Naive thymus-derived CD4-positive, alpha-beta T cell (primary cell): ENCODE data around the gene HMG20B. TPM values are rescaled to one million over a fixed set of nuclear protein-coding genes. Genes with fewer than 3 reads are reported as not detected.
A peak's percentile ranks its signal among the peaks of the same experiment; 100 is the strongest.
"Not testable (repeated sequence)": the region's sequence is repeated elsewhere in the genome, so short reads cannot be mapped to it uniquely, and the experiment has no call there.

ENCODE experiments used
- ATAC-seq: fragments of 150-1000 bp; cut with Tn5 transposase; 2 replicates; pipeline ENCODE4 v1.10.0; 2021; ENCODE audit warnings: mild to moderate bottlenecking, moderate library complexity
- CTCF ChIA-PET: fragments of 350-600 bp; sonication (Branson Sonifier 250); formaldehyde crosslinking; loops from one replicate; lab custom pipeline; 2021; ENCODE audit warnings: antibody characterized with exemption; lab: Charles Lee
- POLR2A ChIA-PET: fragments of 350-600 bp; sonication (Branson Sonifier 250); formaldehyde crosslinking; loops from one replicate; lab custom pipeline; 2021; ENCODE audit warnings: antibody characterized with exemption, inconsistent platforms; lab: Charles Lee
- DNase-seq, 9 donors: peaks; one replicate each; pipeline versions ENCODE4 v3.0.0 to v3.0.0-alpha.2; 2020 to 2022; ENCODE audit warnings: mixed read lengths in 1 of 9
- H3K27ac ChIP-seq: one replicate; pipeline ENCODE4 v1.7.0; 2013; ENCODE audit warnings: mild to moderate bottlenecking, low read depth, low read length, moderate library complexity
- H3K27me3 ChIP-seq, 2 donors: one replicate each; pipeline ENCODE4 v1.7.0; 2013; ENCODE audit warnings: low read length in 2 of 2, mild to moderate bottlenecking in 2 of 2, moderate library complexity in 2 of 2; ENCODE audit not compliant: control insufficient read depth in 2 of 2, insufficient read depth in 2 of 2
- H3K36me3 ChIP-seq, 3 experiments: 1 replicate in 2 of 3; 2 replicates in 1 of 3; pipeline ENCODE4 v1.7.0; 2013; ENCODE audit warnings: low read length in 3 of 3, mild to moderate bottlenecking in 3 of 3, moderate library complexity in 1 of 3; ENCODE audit not compliant: insufficient read depth in 3 of 3, control insufficient read depth in 2 of 3
- H3K4me1 ChIP-seq, 2 donors: one replicate each; pipeline ENCODE4 v1.7.0; 2013; ENCODE audit warnings: low read length in 2 of 2, mild to moderate bottlenecking in 2 of 2, moderate library complexity in 1 of 2; ENCODE audit not compliant: control insufficient read depth in 2 of 2, insufficient read depth in 2 of 2
- H3K4me3 ChIP-seq: 2 replicates; pipeline ENCODE4 v1.7.0; 2013; ENCODE audit warnings: mild to moderate bottlenecking, low read length
- H3K9me3 ChIP-seq, 3 experiments: 1 replicate in 2 of 3; 2 replicates in 1 of 3; pipeline ENCODE4 v1.7.0; 2013; ENCODE audit warnings: low read length in 3 of 3; ENCODE audit not compliant: control insufficient read depth in 2 of 3
- H3K27ac Mint-ChIP-seq, 9 donors: one replicate each; pipeline ENCODE4 v1.8.0; 2020 to 2022; ENCODE audit warnings: mixed read lengths in 9 of 9, mild to moderate bottlenecking in 8 of 9, moderate library complexity in 5 of 9, inconsistent platforms in 2 of 9
- H3K27me3 Mint-ChIP-seq, 5 donors: one replicate each; pipeline ENCODE4 v1.8.0; 2021 to 2022; ENCODE audit warnings: mixed read lengths in 5 of 5, mild to moderate bottlenecking in 1 of 5
- H3K36me3 Mint-ChIP-seq, 5 donors: one replicate each; pipeline ENCODE4 v1.8.0; 2020 to 2022; ENCODE audit warnings: mixed read lengths in 5 of 5, mild to moderate bottlenecking in 3 of 5, inconsistent platforms in 1 of 5
- H3K4me1 Mint-ChIP-seq, 7 donors: one replicate each; pipeline ENCODE4 v1.8.0; 2020 to 2022; ENCODE audit warnings: mixed read lengths in 7 of 7, mild to moderate bottlenecking in 3 of 7, inconsistent platforms in 1 of 7
- H3K4me3 Mint-ChIP-seq, 10 donors: one replicate each; pipeline ENCODE4 v1.8.0; 2020 to 2022; ENCODE audit warnings: mild to moderate bottlenecking in 10 of 10, mixed read lengths in 10 of 10, moderate library complexity in 6 of 10, inconsistent platforms in 2 of 10
- H3K9me3 Mint-ChIP-seq, 11 donors: one replicate each; pipeline ENCODE4 v1.8.0; 2020 to 2022; ENCODE audit warnings: mixed read lengths in 11 of 11, mild to moderate bottlenecking in 4 of 11, inconsistent platforms in 1 of 11, moderate library complexity in 1 of 11
- intact Hi-C, 2 donors: fragments of 100-400 bp; cut with micrococcal nuclease; formaldehyde crosslinking; loops; one replicate each; pipeline ENCODE4 v1.15.1; 2023
- polyA plus RNA-seq, 2 donors: library from polyadenylated mRNA; unstranded; fragments of 300-500 nt; fragmentation: Illumina TruSeq; gene quantifications; one replicate each; pipeline ENCODE4 v1.2.3, GENCODE V29; 2021
- total RNA-seq, 6 experiments: library from RNA in 5 of 6; stranded (reverse) in 5 of 6; gene quantifications; 1 replicate in 5 of 6; 2 replicates in 1 of 6; pipeline ENCODE4 v1.2.3 and lab custom pipeline; 2021 to 2026

HMG20B gene
- total and polyA plus RNA-seq, 7 experiments from 2014 or later: 37.9 to 65.6 (median 53.0) TPM

- H3K27me3 Mint-ChIP-seq: no peaks in the 10 kb centered on the region
- no peaks in the 10 kb centered on the region for H3K27me3 ChIP-seq
- H3K4me3 Mint-ChIP-seq: peak overlapping the region in 1 of 10 donors; percentile 2
- peak overlapping the region in 1 of 9 donors; percentile 52 for H3K27ac Mint-ChIP-seq
- H3K27ac ChIP-seq: no peak overlapping the region
- no peak overlapping the region for H3K4me3 ChIP-seq
- ATAC-seq: no peak
- H3K9me3 ChIP-seq: no peaks in the 10 kb centered on the region
- peaks cover 0 to 8% (median 6%) of the 10 kb centered on the region in 5 donors for H3K36me3 Mint-ChIP-seq
- peaks cover 11 to 12% of the 10 kb centered on the region in 2 donors for H3K4me1 ChIP-seq
- no peaks in the 10 kb centered on the region for H3K9me3 Mint-ChIP-seq
- POLR2A ChIA-PET: no interaction called here
- CTCF ChIA-PET: no interaction called here
- no peak for DNase-seq
- intact Hi-C loops: no loop called here
- peaks cover 0 to 15% (median 4%) of the 10 kb centered on the region in 3 experiments for H3K36me3 ChIP-seq
- H3K4me1 Mint-ChIP-seq: peaks cover 5 to 20% (median 11%) of the 10 kb centered on the region in 7 donors
These were observed 4.1 kb downstream of the HMG20B start for GRCh38 chr19:3576696-3577443.

GRCh38 chr19:3577723-3578344 lies 5.1 kb downstream of the HMG20B start:
- Mint-ChIP-seq H3K4me3 (no peak overlapping the region), H3K27me3 (no peaks in the 10 kb centered on the region), H3K36me3 (peaks cover 0 to 8% (median 6%) of the 10 kb centered on the region in 5 donors), H3K27ac (no peak overlapping the region), H3K4me1 (peaks cover 0 to 12% (median 5%) of the 10 kb centered on the region in 7 donors), H3K9me3 (no peaks in the 10 kb centered on the region)
- ChIA-PET CTCF (interaction anchor here (0.9 to 1.0 kb wide), 2 partner anchors 21 to 33 kb away, joined by 3 read pairs; no protein-coding TSS in a partner anchor), POLR2A (no interaction called here)
- intact Hi-C loops: no loop called here
- DNase-seq: no peak
- Histone ChIP-seq H3K9me3 (no peaks in the 10 kb centered on the region), H3K27me3 (no peaks in the 10 kb centered on the region), H3K4me3 (no peak overlapping the region), H3K4me1 (peaks cover 5 to 8% of the 10 kb centered on the region in 2 donors), H3K36me3 (peaks cover 0 to 15% (median 4%) of the 10 kb centered on the region in 3 experiments), H3K27ac (no peak overlapping the region)
- ATAC-seq: no peak

- Histone ChIP-seq H3K9me3 (no peaks in the 10 kb centered on the region), H3K36me3 (peaks cover 0 to 11% (median 4%) of the 10 kb centered on the region in 3 experiments), H3K4me3 (no peak overlapping the region), H3K27ac (no peak overlapping the region), H3K27me3 (no peaks in the 10 kb centered on the region), H3K4me1 (peaks cover 5 to 6% of the 10 kb centered on the region in 2 donors)
- ATAC-seq (no peak), DNase-seq (no peak)
- Mint-ChIP-seq H3K4me1 (peaks cover 0 to 12% (median 5%) of the 10 kb centered on the region in 7 donors), H3K36me3 (peaks cover 0 to 8% (median 6%) of the 10 kb centered on the region in 5 donors), H3K27ac (no peak overlapping the region), H3K9me3 (no peaks in the 10 kb centered on the region), H3K27me3 (peaks cover 0 to 2% (median 0%) of the 10 kb centered on the region in 5 donors), H3K4me3 (no peak overlapping the region)
- ChIA-PET CTCF (interaction anchor here (0.9 to 1.0 kb wide), 2 partner anchors 22 to 34 kb away, joined by 3 read pairs; no protein-coding TSS in a partner anchor), POLR2A (no interaction called here)
- intact Hi-C loops: no loop called here
These were observed 5.6 kb downstream of the HMG20B start for GRCh38 chr19:3578390-3578789.

GRCh38 chr19:3580156-3580934 lies 7.6 kb downstream of the HMG20B start:
- no peak overlapping the region for H3K4me3 Mint-ChIP-seq
- no peak overlapping the region for H3K27ac ChIP-seq
- no peak for ATAC-seq
- no peak for DNase-seq
- peaks cover 0 to 6% (median 0%) of the 10 kb centered on the region in 5 donors for H3K27me3 Mint-ChIP-seq
- peaks cover 0 to 8% (median 4%) of the 10 kb centered on the region in 3 experiments for H3K36me3 ChIP-seq
- peaks cover 0 to 2% (median 0%) of the 10 kb centered on the region in 7 donors for H3K4me1 Mint-ChIP-seq
- H3K9me3 Mint-ChIP-seq: no peaks in the 10 kb centered on the region
- no peaks in the 10 kb centered on the region for H3K4me1 ChIP-seq
- no peaks in the 10 kb centered on the region for H3K27me3 ChIP-seq
- H3K9me3 ChIP-seq: no peaks in the 10 kb centered on the region
- intact Hi-C loops: no loop called here
- ChIA-PET POLR2A (no interaction called here), CTCF (interaction anchor here (0.6 kb wide), 1 partner anchor 10 kb away, joined by 3 read pairs; no protein-coding TSS in a partner anchor)
- no peak overlapping the region for H3K4me3 ChIP-seq
- H3K27ac Mint-ChIP-seq: peak overlapping the region in 2 of 9 donors; percentile 4 to 19
- peaks cover 0 to 2% (median under 1%) of the 10 kb centered on the region in 5 donors for H3K36me3 Mint-ChIP-seq

- H3K4me1 Mint-ChIP-seq, H3K9me3 Mint-ChIP-seq, DNase-seq, POLR2A ChIA-PET, H3K27ac ChIP-seq, ATAC-seq, H3K36me3 ChIP-seq, H3K27me3 Mint-ChIP-seq, H3K27me3 ChIP-seq, H3K4me3 Mint-ChIP-seq, CTCF ChIA-PET, H3K4me3 ChIP-seq, H3K4me1 ChIP-seq, H3K36me3 Mint-ChIP-seq, H3K9me3 ChIP-seq, intact Hi-C loops, H3K27ac Mint-ChIP-seq: not testable (repeated sequence)
These were observed 9.0 kb downstream of the HMG20B start for GRCh38 chr19:3581792-3582191.

- not testable (repeated sequence) for H3K4me1 Mint-ChIP-seq, ATAC-seq, H3K27me3 ChIP-seq, H3K4me1 ChIP-seq, H3K27ac Mint-ChIP-seq, H3K27me3 Mint-ChIP-seq, H3K9me3 ChIP-seq, H3K36me3 ChIP-seq, H3K9me3 Mint-ChIP-seq, DNase-seq, H3K27ac ChIP-seq, H3K4me3 ChIP-seq, H3K36me3 Mint-ChIP-seq
- CTCF ChIA-PET: interaction anchor here (0.5 to 2.7 kb wide), 8 partner anchors 21 to 85 kb away, joined by 3 to 9 read pairs (median 4); partner anchors contain the start of gene MFSD12
- POLR2A ChIA-PET: interaction anchor here (1.0 to 2.6 kb wide), 5 partner anchors 9 to 28 kb away, joined by 3 to 9 read pairs (median 4); no protein-coding TSS in a partner anchor
- peak overlapping the region in 5 of 10 donors; percentile 12 to 35 (median 21) for H3K4me3 Mint-ChIP-seq
- intact Hi-C loops: loop anchor here in 1 of 2 donors (2.0 kb wide), 1 partner anchor 39 kb away; no protein-coding TSS in a partner anchor
These were observed 11.5 kb downstream of the HMG20B start for GRCh38 chr19:3584036-3584802.
